RWPE1 (cell line): ENCODE measurements around the gene CRYL1.

Experiments
- CTCF ChIA-PET: fragments of 350-600 bp; sonication (Branson Sonifier 250); formaldehyde crosslinking; extraction: SDS; loops from one replicate; lab custom pipeline; 2021; lab: Yijun Ruan, JAX
- POLR2A ChIA-PET: fragments of 400-600 bp; formaldehyde crosslinking; extraction: SDS; loops from one replicate; lab custom pipeline; 2020; ENCODE audit warnings: antibody characterized with exemption; ENCODE audit not compliant: low non-redundant PET; lab: Yijun Ruan, JAX
- DNase-seq: peaks from one replicate; pipeline ENCODE4 v3.0.0; 2012; ENCODE audit warnings: low spot score
- H3K27ac ChIP-seq: fragments of 450-650 bp; 2 replicates; pipeline ENCODE4 v1.5.1; 2017
- TF ChIP-seq, protein P1 (sequence below): fragments of 450-650 bp; conservative IDR thresholded peaks from 2 replicates; pipeline ENCODE4 v1.5.1; 2017; ENCODE audit warnings: low read depth, mild to moderate bottlenecking

The CRYL1 gene

DNA sequence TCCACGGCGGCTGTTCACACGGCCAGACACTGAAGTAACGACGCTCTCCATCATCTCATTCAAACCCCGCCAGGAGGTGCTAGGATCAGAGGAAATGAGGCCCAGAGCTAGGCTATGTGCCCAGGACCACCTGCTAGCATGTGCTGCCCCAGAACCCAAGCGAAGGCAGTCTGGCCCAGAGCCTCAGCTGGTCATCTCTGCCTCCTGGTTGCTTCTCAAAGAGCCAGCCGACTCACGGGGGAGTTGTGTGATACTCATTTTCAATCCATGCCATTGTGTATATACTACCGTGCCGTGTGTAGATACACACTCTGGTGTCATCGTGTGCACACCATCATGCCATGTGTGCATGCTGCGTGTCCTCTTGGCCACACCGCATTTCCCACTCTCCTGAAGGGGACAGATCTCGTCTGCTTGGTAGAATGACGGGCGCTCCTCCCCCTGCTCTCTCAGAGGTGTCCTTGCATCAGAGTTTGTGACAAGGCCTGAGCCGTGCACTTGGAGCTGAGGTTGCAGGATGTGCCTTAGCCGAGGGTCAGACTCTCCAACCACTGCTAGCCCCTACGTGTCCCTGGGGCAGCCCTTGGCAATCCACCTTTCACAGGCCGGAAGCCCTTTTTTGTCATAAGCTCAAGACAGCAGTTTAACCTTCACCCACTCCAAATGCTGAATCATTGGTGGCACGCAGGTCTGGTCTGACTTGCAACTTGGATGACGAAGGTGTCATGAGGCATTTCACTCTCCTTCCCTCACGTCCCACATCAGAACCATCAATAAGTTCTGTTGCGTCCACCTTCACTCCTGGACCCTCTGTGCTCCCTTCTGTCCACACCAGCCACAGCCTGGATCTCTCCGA, 130.4 kb downstream of the CRYL1 start:
- DNase-seq = no peak
- ChIA-PET CTCF (no interaction called here), POLR2A (no interaction called here)
- peak overlapping the region; percentile 27; the same call in 1 of the 2 replicates for H3K27ac ChIP-seq
- TF ChIP-seq, protein P1, sequence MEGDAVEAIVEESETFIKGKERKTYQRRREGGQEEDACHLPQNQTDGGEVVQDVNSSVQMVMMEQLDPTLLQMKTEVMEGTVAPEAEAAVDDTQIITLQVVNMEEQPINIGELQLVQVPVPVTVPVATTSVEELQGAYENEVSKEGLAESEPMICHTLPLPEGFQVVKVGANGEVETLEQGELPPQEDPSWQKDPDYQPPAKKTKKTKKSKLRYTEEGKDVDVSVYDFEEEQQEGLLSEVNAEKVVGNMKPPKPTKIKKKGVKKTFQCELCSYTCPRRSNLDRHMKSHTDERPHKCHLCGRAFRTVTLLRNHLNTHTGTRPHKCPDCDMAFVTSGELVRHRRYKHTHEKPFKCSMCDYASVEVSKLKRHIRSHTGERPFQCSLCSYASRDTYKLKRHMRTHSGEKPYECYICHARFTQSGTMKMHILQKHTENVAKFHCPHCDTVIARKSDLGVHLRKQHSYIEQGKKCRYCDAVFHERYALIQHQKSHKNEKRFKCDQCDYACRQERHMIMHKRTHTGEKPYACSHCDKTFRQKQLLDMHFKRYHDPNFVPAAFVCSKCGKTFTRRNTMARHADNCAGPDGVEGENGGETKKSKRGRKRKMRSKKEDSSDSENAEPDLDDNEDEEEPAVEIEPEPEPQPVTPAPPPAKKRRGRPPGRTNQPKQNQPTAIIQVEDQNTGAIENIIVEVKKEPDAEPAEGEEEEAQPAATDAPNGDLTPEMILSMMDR = no peak

DNA sequence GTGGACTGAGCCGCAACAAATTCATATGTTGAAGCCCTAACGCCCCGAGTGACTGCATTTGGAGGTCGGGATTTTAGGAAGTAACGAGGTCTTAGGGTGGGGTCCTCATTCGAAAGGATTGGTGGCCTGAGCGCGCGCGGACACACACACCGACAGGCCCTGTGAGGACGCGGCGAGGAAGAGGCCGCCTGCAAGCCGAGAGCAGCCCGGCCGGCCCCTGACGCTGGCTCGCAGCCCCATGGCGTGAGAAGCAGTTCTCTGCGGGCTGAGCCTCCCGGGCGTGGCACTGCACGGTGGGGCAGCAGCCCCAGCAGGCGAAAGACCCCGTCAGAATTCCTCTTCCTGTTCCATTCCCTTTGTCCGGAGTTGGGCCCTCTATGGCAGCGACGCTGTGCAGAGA, 131.2 kb downstream of the CRYL1 start:
- DNase-seq = no peak
- H3K27ac ChIP-seq = no peak overlapping the region; the same call in 1 of the 2 replicates
- CTCF ChIA-PET = no interaction called here
- TF ChIP-seq, protein P1 = no peak
- POLR2A ChIA-PET = no interaction called here

DNA sequence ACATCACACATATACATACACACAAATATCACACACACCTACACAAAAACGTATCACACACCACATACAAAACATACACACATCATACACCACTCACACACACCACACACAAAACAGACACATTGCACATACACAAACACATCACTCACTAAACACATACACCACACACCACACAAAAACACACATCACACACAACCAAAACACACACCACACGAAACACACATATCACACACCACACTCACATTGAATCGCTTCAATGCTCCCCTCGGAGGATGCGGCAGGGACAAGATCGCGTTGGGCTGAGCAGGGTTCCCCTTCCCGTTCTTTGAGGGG, 131.5 kb downstream of the CRYL1 start:
- ChIA-PET POLR2A (no interaction called here), CTCF (no interaction called here)
- TF ChIP-seq, protein P1 = no peak

DNA sequence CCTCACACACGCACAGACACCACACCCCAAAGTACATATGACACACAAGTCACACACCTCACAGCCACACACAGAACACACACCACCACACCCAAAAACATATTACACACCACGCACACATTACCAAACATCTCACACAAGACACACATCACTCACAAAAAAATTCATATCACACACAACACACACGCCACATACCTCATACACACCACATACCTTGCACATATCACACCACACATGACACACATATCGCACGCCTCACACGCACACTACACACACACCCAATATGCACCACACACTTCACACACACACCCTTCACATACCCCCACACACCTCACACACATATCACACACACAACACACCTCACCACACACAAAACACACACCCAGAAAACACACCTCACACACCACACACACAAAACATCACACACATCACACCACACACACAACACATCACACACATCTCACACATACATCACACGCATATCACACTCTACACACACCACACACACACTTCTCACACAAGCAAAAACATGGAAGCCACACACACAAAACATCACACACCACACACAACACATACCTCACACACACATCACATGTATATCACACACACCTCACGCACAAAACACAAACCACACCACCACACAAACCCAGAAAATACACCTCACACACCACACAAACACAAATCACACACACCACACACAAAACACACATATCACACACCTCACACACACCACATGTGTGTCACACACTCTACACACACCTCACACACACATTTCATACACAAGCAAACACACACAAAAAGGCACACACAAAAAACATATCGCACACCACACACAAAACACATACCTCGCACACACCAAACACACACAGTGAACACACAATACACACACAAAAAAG, 132.1 kb downstream of the CRYL1 start:
- ChIA-PET POLR2A (no interaction called here), CTCF (no interaction called here)
- H3K27ac ChIP-seq = peak overlapping the region; percentile 35; the same call in 1 of the 2 replicates
- no peak for DNase-seq
- TF ChIP-seq, protein P1 = no peak

More for the DNA sequence above, 131.5 kb downstream of the CRYL1 start:
- H3K27ac ChIP-seq = no peak overlapping the region
- DNase-seq = no peak

DNA sequence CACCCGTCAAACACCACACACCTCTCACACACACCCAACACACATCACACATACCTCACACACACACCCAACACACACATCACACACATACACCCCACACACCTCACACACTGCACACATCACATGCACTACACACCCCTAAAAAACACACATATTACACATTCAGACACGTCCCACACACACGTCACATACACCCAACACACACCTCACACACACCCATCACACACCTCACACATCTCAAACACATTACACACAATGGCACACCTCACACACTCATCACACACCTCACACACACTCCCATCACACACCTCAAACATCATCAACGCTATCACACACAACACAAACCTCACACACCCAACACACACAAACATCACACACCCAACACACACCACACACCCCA, 133.1 kb downstream of the CRYL1 start:
- POLR2A ChIA-PET = no interaction called here
- TF ChIP-seq, protein P1 = no peak
- CTCF ChIA-PET = no interaction called here
- no peak for DNase-seq
- H3K27ac ChIP-seq = peak overlapping the region; percentile 35

DNA sequence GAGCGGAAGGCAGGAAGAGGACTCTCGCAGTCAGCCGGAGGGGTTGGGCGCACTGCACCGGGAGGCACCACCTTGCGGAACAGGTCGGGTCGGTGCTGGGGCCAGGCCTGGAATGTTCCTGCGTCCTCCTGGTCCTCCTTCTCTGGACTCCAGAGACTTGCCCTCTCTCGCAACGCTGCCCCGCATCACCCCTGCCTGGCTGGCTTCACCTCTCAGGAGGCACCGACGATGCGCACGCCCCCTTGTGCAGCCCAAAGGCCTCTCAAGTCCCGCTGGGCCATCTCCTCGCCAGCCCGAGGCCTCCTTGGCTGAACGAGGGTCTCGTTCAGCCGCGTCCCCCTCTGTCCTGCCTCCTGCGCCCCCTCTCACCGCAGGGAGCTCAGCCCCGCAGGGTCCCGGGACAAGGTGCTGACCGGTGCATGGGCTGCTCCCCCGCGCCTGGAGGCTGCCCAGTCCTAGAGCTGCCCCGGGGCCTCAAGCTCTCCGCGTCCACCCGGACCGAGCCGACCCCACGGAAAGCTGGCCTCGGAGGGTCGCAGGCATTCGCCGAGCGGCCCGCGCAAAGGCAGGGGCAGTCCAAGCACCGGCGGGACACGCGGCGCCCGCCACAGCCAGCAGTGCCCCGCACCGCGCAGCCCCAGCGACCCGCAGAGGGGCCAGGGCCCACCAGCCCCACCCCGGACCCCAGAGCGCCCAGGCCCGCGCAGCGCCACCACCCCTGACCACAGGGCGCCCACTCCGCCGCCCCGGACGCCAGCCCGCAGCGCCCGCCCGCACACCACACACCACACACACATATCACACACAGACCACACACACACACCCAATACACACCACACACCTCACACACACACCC, 133.8 kb downstream of the CRYL1 start:
- POLR2A ChIA-PET = no interaction called here
- TF ChIP-seq, protein P1 = no peak
- CTCF ChIA-PET = no interaction called here

More for the DNA sequence above, 133.8 kb downstream of the CRYL1 start:
- DNase-seq = peak; percentile 49
- H3K27ac ChIP-seq = peak overlapping the region; percentile 35
